NCI-H146 treated with DMSO at 0.1 percent for 48 hours (cell line): ENCODE results near the gene APBB2.
"Not testable (repeated sequence)": the region's sequence is repeated elsewhere in the genome, so short reads cannot be mapped to it uniquely, and the experiment has no call there.

Source experiments
- DNase-seq: peaks from one replicate; lab custom pipeline; 2025; ENCODE audit not compliant: unreplicated experiment; lab: John Stamatoyannopoulos, UW

The APBB2 gene

DNA sequence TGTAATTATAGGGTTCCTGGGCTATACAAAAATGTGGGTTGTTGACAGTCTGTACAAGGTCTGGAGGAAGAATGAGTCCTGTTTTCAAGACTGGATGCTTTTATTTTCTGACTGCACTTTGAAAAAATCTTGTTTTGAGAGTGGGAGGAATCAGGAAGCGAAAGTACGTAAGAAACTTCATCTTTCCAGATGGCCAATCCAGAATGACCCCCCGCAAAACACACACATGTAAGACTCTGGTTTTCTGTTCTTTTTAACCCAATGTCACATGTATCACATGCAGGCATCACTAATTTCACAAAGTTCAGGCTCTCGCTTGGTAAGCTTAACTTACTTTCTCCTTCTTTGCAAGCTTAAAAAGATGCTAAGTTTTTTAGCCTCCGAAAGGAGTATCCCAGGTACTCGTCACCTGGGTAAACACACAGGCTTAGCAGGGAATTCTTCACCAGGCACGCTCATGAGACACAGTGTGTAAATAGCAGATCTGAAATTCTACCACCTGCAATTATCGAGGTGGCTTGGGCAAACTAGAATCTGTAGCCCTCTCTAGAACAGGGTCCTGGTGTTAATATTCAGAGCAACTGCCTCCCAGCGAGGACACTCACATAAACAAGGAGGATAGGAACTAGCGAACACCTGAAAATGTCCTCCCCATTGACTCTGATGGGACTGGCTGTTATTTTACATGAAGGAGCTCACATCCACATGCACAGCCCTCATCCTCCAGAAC is 373.9 kb downstream of the APBB2 start:
- DNase-seq: peak; percentile 44

DNA sequence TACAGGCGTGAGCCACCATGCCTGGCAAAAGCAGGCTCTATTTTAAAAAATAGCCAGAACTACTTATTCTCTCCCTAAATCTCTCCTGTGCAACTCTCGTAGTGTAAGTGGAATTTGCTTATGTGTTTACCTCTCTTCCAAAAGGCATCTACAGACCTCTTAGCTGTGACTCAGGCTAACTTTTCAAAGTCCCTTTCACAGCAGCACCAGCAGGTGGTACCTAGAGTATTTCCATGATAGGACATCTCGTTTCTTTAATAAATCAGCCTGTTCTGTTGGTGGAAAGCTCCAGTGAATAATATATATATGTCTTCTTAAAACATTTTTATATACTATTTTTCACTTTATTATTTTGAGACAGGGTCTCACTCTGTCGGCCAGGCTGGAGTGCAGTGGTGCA is 375.6 kb downstream of the APBB2 start:
- DNase-seq: no peak

DNA sequence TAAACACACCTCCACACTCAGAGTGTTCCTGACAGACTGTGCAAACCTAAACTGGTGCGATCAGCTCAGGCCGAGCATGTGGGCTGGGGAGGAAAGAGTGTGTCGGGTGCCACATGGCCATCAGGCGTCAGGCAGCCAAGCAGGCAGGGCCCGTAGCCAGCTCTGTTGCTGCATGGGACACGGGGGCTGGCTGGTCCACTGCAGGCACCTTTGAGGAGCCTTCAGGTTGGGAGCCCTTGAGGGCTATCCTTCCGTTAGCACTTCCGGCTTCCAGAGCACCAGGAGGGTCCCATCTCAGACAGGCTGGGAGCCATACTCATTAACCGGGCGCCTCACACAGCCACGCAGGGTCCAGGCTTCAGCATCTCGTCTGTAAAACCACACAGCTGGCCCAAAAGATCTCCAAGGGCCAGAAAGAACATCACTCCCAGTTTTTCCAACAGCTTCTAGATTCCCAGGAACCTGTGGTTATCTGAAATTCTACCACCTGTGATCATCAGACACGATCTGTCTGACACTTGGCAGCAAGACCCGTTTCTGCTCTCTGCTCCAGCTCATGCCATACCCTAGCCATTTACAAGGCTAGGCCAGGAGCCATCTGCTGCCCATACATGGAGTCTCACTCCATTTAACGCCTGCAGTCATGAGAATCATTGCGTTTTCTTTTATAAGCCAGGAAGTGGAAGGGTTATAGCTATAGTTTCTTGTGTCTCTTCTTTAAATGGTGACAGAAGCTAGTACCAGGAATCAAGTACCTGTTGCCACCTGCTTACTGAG is 377.1 kb downstream of the APBB2 start:
- DNase-seq: no peak

DNA sequence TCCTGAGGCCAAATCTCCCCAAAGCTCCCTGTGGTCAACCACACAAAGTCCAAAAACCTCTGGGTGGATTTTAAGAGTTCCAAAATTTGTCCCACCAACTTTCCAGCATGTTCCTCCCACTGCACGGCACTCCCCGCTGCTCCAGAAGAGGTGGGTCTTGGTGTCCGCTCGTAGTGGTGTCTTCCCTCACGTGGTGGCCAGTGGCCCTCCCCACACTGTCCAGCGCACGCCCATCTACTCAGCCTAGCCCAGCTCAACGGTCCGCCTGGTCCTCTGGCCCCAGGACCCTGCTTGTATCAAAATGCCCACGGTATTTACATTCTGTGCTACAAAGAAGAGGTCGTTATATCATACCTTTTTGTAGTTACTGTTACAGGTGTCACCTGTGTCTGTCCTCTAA is 381.1 kb downstream of the APBB2 start:
- DNase-seq: no peak

DNA sequence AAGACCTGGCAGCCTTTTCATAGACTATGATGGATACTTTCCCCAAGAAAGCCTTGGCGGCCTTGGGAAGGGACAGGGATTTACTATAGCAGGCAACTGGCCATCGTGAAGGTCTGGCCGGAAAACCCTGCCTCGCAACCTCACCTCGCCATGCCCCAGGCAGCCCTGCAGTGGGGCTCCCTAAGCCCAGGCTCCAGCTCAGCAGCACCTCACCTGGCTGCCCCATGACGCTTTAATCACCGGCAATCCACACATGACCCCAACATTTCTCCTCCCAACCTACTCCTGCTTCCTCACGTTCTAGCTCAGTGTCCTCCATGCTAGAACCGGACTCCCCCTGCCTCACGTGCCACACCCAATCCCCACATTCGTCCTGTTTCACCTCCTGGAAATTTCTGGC is 382.2 kb downstream of the APBB2 start:
- DNase-seq: no peak

DNA sequence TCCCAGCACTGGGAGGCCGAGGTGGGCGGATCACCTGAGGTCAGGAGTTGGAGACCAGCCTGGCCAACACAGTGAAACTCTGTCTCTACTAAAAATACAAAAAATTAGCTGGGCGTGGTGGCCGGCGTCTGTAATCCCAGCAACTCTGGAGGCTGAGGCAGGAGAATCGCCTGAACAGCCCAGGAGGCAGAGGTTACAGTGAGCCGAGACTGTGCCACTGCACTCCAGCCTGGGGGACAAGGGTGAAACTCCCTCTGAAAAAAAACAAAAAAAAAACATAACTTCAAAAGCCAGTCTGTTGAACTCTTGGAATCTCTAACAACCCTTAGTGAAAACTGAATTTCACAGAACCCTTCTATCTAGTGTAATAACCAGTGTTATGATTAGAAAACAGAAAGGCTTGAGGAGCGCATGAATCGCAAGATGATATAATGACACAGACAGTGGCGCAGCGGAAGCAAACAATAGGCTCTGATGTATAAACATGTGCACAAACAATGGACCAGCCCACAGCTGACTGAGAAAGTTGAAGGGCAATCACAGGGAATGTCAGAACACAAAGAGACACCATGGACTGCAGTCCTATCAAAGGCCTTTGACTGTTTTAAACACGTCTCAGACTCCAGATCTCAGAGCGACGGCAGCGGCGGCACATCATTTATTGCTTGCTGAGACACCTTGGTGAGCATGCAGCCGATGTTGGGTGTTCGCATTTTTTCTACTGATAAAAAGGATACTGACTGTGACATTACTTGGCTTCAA is 383.0 kb downstream of the APBB2 start:
- no peak for DNase-seq

DNA sequence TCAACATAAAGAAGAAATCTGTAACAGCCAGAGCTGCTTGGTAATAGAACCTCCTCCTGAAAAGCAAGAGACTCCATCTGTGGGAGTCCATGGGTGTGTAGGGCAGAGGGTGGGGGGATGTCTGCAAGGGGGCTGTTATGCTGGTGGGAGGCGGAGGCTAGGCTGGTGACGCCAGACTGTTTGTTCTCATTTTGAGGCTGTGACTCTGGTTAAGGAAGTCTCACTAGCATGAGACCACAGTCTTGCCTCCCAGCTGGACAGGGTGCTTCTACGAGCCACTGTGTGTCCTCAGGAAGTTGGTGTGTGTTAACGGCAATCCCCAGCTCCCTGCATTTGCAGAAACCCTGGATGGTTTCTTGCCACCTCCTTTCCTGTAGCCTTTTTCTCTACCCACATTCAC is 384.8 kb downstream of the APBB2 start:
- DNase-seq: no peak

DNA sequence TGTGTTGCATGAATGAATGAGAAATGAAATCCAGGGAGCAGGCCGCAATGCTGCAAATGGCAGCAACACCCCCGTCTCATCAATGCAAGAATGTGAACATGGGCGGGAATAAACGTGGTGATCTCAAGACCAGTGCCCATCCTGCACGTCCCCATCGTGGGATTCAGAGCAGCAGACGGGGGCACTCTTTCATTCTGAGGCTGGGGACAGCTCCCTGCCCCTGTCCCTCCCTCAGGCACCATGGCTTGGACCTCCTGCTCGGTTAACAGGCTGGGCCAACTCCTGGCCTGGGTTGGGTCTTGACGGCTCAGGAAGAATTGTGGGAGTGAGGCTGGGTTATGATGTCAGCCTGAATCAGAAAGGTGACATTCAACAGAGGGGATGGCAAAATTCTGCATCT is 385.7 kb downstream of the APBB2 start:
- no peak for DNase-seq

DNA sequence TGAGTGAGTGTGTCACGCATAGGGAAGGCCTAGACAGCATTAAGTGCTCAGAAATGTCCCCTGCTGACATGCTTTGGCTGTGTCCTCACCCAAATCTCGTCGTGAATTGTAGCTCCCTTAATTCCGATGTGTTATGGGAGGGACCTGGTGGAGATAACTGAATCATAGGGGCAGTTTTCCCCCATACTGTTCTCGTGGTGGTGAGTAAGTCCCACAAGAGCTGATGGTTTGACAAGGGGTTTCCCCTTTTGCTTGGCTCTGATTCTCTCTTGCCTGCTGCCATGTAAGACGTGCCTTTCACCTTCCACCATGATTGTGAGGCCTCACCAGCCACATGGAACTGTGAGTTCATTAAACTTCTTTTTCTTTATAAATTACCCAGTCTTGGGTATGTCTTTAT is 386.6 kb downstream of the APBB2 start:
- no peak for DNase-seq

DNA sequence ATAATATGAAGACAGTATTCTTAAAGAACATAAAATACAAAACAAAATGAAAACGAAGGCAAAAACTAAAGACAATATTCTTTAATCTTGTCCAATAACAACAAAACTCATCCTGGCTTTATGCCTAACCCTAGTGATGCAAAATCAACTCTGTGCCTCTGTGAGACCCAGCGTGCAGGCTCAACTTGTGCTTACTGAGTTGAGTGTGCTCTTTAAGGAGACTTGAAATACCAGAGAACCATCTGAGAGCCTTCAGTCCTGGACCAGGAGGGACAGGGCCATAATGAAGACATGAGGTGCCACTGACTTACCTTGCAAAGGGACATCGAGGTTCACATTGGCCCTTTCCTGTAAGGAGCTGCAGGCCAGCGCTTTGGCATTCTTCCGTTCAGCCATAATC is 387.5 kb downstream of the APBB2 start:
- no peak for DNase-seq

DNA sequence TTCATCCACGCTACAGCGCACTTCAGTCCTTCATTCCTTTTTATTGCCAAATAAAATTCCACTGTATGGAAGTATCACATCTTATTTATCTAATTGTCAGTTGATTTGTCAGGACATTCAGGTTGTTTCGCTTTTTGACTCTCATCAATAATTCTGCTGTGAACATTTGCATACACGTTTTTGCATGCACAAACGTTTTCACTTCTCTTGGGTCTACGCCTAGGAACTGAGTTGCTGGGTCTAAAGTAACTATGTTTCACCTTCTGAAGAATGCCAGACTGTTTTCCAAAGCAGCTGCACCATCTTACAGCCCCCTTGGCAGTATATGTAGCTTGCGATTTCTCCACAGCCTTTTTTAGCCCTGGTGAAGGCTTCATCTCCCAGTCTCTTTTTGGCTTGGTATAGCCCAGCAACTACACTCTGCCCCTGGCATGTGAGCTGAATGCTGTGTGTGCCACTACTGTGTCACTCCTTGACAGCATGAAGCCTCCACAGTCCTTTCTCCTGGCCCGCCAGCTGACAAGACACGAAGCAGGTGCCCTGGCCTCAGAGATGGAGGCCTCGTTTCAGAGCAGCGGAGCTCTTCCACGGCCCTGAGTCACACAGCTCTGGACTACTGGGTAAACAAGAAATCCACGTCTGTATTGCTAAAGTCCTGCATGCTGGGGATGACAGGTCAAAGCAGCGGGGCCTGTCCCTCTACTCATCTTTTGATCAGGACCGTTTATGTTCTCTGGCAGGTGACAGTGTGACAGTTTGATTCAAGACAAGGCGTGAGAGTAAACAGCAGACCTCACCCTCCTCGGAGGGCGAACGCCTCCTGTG is 389.1 kb downstream of the APBB2 start:
- no peak for DNase-seq

DNA sequence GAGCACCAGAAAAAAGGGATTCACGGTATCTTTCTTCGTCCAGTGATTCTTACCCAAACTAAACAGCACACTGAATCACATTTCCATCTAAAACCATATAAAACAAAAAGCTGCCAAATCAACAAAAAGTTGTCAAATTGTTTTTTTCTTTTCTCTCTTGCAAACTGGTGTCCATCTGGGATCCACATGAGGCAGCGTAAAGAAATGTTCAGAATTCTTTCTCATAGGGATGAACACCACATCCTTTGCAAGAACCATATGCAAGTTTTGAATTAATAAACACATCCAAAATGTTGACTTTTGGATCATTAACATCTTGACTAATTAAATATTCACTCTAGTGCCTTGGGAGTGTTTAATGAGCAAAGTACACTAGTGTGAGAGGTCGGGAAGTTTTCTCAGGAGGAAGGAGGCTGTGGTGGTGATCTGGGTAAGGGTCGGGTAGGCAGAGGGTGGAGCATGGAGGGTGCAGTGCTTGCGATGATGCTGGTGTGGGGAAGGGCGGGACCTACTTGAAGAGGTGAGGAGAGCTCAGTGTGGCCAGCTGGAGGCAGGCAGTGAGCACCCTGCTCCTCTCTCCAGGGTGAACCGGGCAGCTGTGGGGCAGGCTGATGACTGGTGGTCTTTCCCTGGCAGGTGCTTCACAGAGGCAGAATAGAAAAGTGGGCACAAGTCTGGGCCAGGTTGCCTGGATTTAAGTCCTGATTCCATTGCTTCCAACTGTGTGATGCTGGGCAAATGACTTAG is 391.7 kb downstream of the APBB2 start:
- no peak for DNase-seq

DNA sequence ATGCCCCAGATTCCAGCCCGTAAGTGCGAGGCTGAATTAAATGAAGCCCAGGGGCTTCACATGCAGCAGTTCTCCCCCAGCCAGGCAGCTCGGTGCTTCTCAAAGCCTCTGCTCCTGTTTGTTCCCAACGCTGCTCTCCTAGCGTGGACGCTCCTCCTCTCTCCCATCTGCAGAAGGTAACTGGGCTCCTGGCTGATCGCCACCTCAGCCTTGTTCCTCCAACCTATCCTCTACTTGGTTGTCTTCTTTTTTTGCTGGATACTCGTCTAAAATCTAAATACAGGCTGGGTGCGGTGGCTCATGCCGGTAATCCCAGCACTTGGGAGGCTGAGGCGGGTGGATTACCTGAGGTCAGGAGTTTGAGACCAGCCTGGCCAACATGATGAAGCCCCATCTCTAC is 394.2 kb downstream of the APBB2 start:
- no peak for DNase-seq

DNA sequence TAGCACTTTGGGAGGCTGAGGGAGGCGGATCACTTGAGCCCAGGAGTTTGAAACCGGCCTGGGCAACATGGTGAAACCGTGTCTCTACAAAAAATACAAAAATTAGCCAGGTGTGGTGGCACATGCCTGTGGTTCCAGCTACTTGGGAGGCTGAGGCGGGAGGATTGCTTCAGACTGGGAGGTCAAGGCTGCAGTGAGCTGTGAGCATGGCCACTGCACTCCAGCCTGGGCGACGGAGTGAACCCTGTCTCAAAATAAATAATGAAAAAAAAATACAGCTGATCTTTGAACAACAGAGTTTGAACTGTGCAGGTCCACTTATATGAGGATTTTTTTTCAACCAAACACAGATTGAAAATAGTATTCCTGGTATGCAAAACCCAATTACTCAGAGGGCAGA is 397.2 kb downstream of the APBB2 start:
- DNase-seq: not testable (repeated sequence)

DNA sequence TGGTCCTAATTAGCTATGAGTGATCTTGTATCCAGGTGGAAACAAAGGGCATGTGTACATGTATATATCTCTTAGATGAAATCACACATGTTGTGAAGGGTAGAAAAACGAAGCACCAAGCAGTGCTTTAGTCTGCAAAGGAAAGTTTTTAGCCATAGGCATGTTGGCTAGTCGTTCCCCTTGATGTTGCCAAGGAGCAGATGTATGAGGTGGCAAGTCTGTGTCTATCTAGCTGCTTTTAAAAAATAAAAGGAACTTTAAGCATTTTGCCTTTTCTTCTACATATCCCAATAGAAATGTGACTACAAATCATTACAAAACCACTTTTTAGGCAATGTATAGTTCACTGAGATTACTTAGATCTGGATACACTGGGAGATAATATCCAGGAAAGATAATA is 401.5 kb downstream of the APBB2 start:
- DNase-seq: no peak

DNA sequence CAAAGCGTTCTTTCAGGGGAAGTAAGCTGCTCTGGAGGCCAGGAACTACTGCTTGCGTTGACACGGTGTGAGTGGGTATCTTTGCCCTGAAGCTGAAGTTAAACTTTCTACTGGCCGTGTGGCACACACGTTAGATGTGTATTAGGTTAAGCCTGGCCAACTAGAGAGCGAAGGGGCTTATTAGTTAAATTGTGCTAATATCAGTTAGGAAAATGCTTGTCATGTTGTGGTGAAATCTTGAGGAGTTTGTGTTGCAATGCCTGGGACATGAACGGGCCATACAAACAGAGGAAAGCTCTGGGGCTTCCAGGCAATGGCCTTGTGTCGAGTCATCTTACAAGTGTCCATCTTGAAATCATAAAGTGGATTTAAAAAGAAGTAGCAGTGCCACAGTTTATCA is 402.0 kb downstream of the APBB2 start:
- no peak for DNase-seq

DNA sequence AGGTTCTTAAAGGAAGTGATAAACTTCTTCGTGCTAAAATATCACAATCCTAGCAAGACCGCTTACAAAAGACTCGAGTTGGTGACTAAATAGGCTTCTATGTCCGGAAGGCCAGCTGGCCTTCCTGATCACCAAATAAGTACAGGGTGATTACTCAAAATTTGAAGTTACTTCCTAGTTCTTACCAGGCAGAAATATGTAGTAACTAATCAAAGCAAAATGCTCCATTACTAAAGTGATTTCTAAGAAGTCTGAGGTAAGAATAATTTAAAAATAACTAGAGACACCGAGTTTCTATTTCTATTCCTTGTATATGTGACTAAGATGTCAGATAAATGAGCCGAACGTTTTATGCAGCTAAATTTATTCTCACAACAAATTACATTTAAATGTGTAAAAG is 402.4 kb downstream of the APBB2 start:
- no peak for DNase-seq

DNA sequence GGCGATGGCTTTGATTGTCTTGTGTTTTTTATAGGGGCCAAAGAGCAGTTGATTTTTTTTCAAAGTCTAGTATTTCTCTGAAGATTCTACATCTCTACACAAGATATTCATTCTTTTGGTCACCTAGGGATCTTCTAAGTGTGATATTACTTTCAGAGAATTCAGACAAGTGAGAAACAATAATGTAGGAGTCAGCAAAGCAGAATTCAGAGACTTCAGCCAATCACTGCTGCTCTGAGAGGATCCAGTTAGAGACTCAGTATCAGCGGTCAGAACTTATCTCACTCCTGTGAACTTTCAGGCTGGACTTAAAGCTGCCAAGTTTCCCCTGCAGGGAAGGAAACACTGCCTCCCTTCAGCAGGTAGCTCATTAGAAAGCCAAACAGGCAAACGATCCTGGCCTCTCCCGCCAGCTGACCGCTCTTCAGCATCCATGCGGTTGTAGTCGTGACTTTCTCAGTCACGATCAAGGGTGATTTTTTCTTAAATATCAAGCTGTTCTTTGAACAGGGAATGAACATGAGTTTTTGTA is 405.4 kb downstream of the APBB2 start:
- DNase-seq: no peak

DNA sequence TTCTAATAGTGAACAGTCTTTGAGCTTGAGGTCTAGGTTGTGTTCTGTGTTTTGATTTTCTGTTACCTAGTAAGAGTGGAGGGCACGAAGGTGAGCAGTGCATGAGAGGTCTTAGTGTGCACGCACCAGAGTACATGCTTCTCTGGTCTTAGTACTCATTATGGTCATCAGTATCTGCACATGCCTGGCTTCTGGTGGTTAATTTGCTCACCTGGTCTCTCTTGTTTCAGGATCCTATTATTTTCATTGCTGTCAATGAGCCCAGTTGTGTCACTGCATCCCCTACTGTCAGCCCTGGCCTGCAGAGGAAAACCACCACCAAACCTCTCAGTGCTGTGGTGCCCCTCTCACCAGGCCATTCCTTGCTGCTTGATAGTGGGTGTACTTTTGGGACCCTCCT is 409.7 kb downstream of the APBB2 start:
- DNase-seq: no peak

DNA sequence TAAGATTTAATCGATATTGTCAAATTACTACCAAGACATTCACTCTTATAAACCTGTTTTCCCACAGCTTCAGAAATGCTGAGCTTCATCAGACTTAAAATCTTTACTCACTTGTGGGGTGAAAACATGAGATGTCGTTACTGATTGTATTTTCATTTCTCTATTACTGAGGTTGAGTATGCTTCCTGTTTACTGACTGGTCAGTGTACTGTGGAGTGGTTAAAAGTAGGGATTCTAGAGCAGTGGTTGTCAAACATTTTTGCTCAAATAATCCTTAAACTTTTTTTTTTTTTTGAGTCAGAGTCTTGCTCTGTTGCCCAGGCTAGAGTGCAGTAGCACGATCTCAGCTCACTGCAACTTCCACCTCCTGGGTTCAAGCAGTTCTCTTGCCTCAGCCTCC is 414.3 kb downstream of the APBB2 start:
- no peak for DNase-seq
